ENCODE measurements around the gene MAP3K5.

The MAP3K5 gene

DNA sequence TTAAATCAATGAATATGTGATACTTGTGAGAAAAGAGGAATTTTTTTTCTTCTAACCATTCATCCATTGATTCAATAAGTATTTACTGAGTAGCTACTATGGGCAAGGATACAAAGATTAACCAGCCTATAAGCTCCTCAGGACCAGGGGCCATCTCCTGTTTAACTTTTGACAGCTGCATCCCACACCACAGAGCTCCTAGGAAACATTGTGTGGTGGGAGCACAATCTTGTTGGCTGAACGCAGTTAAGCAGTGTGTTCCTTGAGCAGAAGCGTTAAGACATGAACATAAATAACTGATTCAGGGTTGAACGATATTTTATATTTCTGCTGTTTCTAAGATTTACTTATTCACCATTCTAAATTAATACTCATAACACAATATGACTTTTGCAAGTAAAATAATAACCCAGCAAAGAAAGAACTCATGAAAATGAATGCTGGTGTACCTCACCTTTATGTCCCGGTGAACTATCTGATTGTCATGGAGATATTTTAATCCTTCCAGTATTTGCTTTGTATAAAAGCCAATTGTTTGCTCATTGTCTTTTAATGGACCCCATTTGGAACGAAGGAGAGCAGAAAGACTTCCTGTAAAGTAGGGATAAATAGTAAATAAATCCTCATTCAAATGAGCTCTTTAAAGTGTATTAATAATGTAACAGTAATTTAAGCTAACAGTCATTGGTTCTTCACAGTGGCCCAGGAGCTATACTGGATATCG is 179.4 kb downstream of the MAP3K5 start:
- no peak overlapping the region for H3K4me3 ChIP-seq (replicated peaks; ENCODE audit: low read depth, low read length)
- TF ChIP-seq, protein P1, sequence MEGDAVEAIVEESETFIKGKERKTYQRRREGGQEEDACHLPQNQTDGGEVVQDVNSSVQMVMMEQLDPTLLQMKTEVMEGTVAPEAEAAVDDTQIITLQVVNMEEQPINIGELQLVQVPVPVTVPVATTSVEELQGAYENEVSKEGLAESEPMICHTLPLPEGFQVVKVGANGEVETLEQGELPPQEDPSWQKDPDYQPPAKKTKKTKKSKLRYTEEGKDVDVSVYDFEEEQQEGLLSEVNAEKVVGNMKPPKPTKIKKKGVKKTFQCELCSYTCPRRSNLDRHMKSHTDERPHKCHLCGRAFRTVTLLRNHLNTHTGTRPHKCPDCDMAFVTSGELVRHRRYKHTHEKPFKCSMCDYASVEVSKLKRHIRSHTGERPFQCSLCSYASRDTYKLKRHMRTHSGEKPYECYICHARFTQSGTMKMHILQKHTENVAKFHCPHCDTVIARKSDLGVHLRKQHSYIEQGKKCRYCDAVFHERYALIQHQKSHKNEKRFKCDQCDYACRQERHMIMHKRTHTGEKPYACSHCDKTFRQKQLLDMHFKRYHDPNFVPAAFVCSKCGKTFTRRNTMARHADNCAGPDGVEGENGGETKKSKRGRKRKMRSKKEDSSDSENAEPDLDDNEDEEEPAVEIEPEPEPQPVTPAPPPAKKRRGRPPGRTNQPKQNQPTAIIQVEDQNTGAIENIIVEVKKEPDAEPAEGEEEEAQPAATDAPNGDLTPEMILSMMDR (IDR thresholded peaks at IDR 0.05; ENCODE audit: low read length, missing control alignments), result no peak
- DNase-seq (ENCODE audit: low read depth), result no peak

DNA sequence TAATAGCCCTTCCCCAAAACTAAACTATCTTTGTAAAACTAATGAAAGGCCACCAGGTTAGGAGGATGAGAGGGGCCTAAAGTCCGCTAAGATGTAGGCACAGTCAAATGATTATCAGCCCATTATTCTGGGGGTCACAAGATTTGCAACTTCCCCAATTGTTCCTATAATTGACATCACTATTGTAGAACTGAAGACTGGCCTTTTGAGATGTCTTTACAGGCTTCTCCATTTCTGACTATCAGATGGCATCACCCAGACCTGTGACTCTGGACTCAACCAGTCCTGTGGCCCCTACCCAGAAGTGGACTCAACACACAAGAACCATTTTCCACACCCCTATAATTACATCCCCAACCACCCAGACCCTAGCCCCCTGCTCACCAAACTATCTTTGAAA is 180.5 kb downstream of the MAP3K5 start:
- no peak overlapping the region for H3K4me3 ChIP-seq (replicated peaks; ENCODE audit: low read depth, low read length)
- DNase-seq (ENCODE audit: low read depth), result no peak
- TF ChIP-seq, protein P1 (IDR thresholded peaks at IDR 0.05; ENCODE audit: low read length, missing control alignments), result no peak

DNA sequence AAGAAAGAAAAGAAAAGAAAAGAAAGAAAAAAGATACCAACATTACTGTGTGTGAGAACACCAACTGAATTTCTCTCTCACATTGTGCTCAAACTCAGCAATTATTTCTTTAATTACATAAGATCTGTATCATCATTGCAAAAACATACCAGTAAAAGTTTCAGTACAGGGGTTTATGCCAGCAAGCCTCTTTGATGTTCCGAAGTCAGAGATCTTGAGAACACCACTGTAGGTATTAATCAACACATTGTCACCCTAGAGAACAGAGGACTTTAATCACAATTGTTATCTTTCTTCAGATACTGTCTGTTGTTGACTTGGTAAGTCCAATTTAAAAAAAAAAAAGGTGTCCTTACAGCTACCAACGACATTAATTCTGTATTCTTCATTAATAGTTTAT is 181.1 kb downstream of the MAP3K5 start:
- no peak for DNase-seq (ENCODE audit: low read depth)
- TF ChIP-seq, protein P1 (IDR thresholded peaks at IDR 0.05; ENCODE audit: low read length, missing control alignments), result no peak
- no peak overlapping the region for H3K4me3 ChIP-seq (replicated peaks; ENCODE audit: low read depth, low read length)

DNA sequence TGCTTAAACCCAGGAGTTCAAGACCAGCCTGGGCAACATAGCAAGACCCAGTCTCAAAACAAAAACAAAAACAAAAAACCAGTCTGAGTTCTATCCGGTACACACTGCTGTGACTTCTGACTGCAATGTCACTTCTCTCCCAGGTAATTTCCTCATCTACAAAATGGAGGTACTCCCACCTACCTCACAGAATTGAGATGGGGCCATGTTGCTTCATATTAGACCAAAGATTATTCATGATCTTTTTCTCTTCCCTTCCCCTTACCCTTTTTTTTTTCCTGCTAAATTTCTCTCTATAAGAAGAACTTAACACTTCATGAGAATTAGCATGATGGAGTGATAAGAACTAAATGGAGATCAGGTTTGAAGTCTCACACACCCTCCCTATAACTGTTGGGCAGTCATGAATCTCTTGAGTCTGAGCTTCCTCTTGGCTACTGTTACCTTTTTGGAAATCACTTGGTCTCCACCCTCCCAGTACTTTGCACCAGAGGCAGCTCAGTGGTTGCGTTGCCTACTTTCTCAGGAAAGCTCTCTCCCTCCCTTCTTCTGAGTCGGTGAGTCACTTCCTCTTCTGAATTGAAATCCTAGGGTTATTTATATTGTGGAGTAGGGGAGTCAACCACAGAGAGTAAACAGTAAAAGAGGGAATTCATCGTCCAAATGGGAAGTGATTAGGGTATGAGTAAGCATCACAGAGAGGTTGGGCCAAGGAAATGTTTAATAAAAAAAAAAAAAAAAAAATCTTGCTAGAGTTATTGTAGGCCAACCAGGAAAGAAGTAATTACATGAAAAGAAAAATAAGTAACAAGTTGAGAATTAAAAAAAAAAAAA is 182.2 kb downstream of the MAP3K5 start:
- DNase-seq (ENCODE audit: low read depth), result peak; percentile 99
- H3K4me3 ChIP-seq (replicated peaks; ENCODE audit: low read depth, low read length), result no peak overlapping the region
- TF ChIP-seq, protein P1 (IDR thresholded peaks at IDR 0.05; ENCODE audit: low read length, missing control alignments), result no peak

DNA sequence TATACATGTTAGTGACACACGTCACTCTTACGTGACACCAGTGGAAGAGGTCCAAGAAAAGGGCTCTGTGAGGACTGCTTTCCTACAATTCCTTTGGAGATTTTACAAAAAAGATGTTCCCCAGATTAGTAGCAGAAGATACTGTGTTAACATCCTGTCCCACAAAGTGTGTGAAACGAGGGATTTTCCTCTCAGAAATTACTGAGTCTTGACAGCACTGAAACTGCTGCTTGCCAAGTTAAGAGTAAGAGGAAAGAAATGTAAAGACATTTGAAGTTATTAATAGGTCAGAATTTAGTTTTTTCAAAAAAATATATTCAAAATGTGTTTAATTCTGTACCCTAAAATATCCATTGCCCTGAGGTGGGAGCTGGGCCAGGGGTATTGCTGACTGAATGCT is 183.3 kb downstream of the MAP3K5 start:
- TF ChIP-seq, protein P1 (IDR thresholded peaks at IDR 0.05; ENCODE audit: low read length, missing control alignments), result no peak
- DNase-seq (ENCODE audit: low read depth), result peak; percentile 75
- H3K4me3 ChIP-seq (replicated peaks; ENCODE audit: low read depth, low read length), result no peak overlapping the region

DNA sequence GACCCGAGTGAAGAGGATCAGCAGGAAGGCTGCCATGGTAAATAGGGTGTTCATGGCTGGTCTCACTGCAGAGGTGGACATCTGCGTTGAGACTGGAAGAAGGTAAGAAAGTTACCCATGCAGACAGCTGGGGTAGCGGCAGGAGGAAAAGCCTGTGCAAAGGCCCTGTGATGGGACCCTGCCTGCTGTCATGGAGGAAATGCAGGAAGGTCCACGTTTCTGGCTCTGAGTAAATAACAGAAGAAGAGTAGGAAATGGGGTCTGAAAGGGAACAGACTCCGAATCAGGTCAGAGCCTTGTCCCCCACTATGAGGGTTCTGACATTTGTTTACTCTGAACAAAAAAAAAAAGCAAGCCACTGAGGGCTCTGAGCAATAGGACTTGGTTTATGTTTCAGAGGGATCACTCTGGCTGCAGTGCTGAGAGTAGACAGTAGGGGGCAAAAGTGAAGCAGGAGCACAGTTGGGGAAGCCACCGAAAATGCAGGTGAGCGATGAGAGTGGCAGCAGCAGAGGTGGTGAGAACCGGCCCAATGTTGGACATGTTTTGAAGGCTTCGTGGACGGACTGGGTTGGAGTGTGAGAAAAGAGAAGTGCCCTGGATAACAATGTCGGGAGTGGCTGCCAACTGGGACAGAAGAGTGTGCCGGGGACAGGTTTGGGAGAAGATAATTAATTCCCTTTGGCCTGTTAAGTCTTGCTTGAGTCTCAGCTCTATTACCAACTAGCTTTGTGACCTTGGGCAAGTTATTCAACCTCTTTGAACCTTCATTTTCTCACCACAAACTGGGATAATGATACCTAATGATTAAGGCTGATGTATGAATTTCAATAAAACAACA is 184.1 kb downstream of the MAP3K5 start:
- DNase-seq (ENCODE audit: low read depth), result peak; percentile 71
- TF ChIP-seq, protein P1 (IDR thresholded peaks at IDR 0.05; ENCODE audit: low read length, missing control alignments), result peak; percentile 93
- H3K4me3 ChIP-seq (replicated peaks; ENCODE audit: low read depth, low read length), result no peak overlapping the region
